Measurements from ENCODE around the gene SLC9A2. TPM values are rescaled to one million over a fixed set of nuclear protein-coding genes. Genes with fewer than 3 reads are reported as not detected.

Gene SLC9A2
- total RNA-seq, 1 donor from 2014 or later, result 0.32 TPM

DNA sequence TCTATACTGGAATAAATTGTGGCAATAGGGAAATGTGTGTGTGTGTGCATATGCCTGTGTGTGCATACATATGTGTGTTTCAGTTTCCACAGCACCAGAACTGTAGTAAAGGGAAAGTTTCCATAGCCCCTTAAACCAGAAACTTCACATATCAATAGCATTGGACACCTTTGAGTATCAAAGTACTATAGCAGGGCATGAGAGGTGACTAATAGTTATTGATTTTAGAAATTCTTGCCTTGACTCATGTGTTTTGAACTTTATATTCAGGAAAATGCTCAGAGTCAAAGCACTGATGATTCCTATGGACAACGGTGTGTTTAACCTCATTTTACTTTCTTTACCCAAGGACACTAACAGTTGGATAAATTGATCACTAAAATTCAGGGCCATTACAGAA lies 50.0 kb downstream of the SLC9A2 start:
- Histone ChIP-seq H3K9ac (ENCODE audit: low read length) (no peak overlapping the region), H3K4me1 (ENCODE audit: insufficient read depth, low read length) (no peaks in the 10 kb centered on the region), H4K20me1 (ENCODE audit: insufficient read depth, low read length) (no peaks in the 10 kb centered on the region), H3K27me3 (ENCODE audit: insufficient read depth, low read length) (no peaks in the 10 kb centered on the region), H3K4me2 (ENCODE audit: low read length) (no peak overlapping the region), H2AFZ (ENCODE audit: low read depth, low read length) (no peak overlapping the region), H3K79me2 (ENCODE audit: insufficient read depth, low read length) (no peaks in the 10 kb centered on the region), H3K4me3 (ENCODE audit: insufficient read depth, low read depth, low read length) (no peak overlapping the region), H3K27ac (ENCODE audit: low read depth, low read length) (no peak overlapping the region), H3K9me3 (ENCODE audit: insufficient read depth, low read depth, low read length) (no peaks in the 10 kb centered on the region), H3K36me3 (ENCODE audit: insufficient read depth, low read length) (no peaks in the 10 kb centered on the region)
- H3K36me3 Mint-ChIP-seq (ENCODE audit: low read depth, unreplicated experiment), result no peaks in the 10 kb centered on the region
- no peaks in the 10 kb centered on the region for H3K9me3 Mint-ChIP-seq (ENCODE audit: unreplicated experiment)
- DNase-seq (ENCODE audit: low read depth) (no peak), FAIRE-seq (no peak)
- H3K4me3 Mint-ChIP-seq (ENCODE audit: unreplicated experiment), result no peak overlapping the region
- H3K27ac Mint-ChIP-seq (ENCODE audit: unreplicated experiment), result no peak overlapping the region
- TF ChIP-seq, protein P1, sequence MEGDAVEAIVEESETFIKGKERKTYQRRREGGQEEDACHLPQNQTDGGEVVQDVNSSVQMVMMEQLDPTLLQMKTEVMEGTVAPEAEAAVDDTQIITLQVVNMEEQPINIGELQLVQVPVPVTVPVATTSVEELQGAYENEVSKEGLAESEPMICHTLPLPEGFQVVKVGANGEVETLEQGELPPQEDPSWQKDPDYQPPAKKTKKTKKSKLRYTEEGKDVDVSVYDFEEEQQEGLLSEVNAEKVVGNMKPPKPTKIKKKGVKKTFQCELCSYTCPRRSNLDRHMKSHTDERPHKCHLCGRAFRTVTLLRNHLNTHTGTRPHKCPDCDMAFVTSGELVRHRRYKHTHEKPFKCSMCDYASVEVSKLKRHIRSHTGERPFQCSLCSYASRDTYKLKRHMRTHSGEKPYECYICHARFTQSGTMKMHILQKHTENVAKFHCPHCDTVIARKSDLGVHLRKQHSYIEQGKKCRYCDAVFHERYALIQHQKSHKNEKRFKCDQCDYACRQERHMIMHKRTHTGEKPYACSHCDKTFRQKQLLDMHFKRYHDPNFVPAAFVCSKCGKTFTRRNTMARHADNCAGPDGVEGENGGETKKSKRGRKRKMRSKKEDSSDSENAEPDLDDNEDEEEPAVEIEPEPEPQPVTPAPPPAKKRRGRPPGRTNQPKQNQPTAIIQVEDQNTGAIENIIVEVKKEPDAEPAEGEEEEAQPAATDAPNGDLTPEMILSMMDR (IDR thresholded peaks at IDR 0.05; ENCODE audit: insufficient read depth, low read depth, low read length), result no peak
- no peak for TF ChIP-seq EZH2 (IDR thresholded peaks at IDR 0.05; ENCODE audit: insufficient read depth, low read length)
- peaks cover 1% of the 10 kb centered on the region for H3K4me1 Mint-ChIP-seq (ENCODE audit: low read depth, unreplicated experiment)
- no peaks in the 10 kb centered on the region for H3K27me3 Mint-ChIP-seq (ENCODE audit: low read depth, unreplicated experiment)

DNA sequence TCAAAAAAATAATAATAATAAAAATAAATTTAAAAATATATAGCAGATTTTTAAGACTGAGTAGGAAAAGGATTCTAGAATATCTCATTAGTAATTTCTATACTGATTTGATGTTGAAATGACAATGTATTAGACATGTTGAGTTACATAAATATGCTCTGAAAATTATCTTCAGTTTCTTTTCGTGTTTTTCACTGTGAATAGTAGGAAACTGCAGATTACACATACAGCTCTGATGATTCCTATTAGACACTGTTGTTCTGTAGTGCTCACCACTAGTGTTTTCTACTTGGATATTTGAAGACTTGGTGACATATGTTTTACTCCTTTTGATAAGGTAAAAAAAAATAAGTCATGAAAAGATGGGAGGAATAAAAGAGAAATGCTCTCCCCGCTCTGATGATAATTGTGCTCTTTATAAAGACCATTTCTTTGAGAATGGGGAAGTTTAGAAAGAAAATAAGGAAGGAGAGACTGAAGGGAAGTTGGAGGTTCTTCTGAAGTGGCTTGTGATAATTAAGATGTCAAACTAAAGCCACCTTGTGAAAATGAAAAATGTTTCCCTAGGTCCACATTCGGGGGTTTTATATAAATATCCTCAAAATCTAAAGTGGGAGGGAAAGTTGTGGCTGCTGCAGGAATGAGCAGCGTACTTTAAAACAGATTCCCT lies 52.9 kb downstream of the SLC9A2 start:
- Mint-ChIP-seq H3K27me3 (ENCODE audit: low read depth, unreplicated experiment) (peaks cover 5% of the 10 kb centered on the region), H3K9me3 (ENCODE audit: unreplicated experiment) (no peaks in the 10 kb centered on the region), H3K4me1 (ENCODE audit: low read depth, unreplicated experiment) (no peaks in the 10 kb centered on the region), H3K27ac (ENCODE audit: unreplicated experiment) (no peak overlapping the region), H3K36me3 (ENCODE audit: low read depth, unreplicated experiment) (no peaks in the 10 kb centered on the region), H3K4me3 (ENCODE audit: unreplicated experiment) (no peak overlapping the region)
- Histone ChIP-seq H3K9ac (ENCODE audit: low read length) (no peak overlapping the region), H3K36me3 (ENCODE audit: insufficient read depth, low read length) (no peaks in the 10 kb centered on the region), H3K27me3 (ENCODE audit: insufficient read depth, low read length) (no peaks in the 10 kb centered on the region), H3K27ac (ENCODE audit: low read depth, low read length) (no peak overlapping the region), H3K4me3 (ENCODE audit: insufficient read depth, low read depth, low read length) (no peak overlapping the region), H2AFZ (ENCODE audit: low read depth, low read length) (no peak overlapping the region), H3K9me3 (ENCODE audit: insufficient read depth, low read depth, low read length) (no peaks in the 10 kb centered on the region), H3K4me1 (ENCODE audit: insufficient read depth, low read length) (no peaks in the 10 kb centered on the region), H4K20me1 (ENCODE audit: insufficient read depth, low read length) (no peaks in the 10 kb centered on the region), H3K4me2 (ENCODE audit: low read length) (no peak overlapping the region), H3K79me2 (ENCODE audit: insufficient read depth, low read length) (no peaks in the 10 kb centered on the region)
- TF ChIP-seq, protein P1 (IDR thresholded peaks at IDR 0.05; ENCODE audit: insufficient read depth, low read depth, low read length), result no peak
- no peak for DNase-seq (ENCODE audit: low read depth)
- FAIRE-seq, result no peak

DNA sequence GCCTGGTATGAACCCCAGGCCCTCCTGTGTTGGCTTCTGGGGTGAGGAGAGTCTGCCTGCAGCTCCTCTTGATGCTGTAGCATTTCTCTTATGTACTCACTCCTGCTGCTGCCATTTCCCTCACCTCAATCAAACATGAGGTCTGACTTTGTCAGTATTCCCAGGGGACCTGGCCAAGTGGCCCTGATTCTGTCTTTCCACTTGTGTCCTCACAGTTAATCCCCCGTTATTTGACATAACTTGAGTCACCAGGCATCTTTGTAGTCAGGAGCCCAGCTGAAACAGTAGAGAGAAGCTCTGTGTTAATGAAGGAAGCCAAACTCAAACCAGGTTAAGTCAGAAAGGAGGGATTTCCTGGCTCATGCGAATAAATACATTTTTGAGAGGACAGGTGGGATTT lies 55.0 kb downstream of the SLC9A2 start:
- H3K27ac Mint-ChIP-seq (ENCODE audit: unreplicated experiment), result no peak overlapping the region
- Histone ChIP-seq H3K27me3 (ENCODE audit: insufficient read depth, low read length) (no peaks in the 10 kb centered on the region), H4K20me1 (ENCODE audit: insufficient read depth, low read length) (no peaks in the 10 kb centered on the region), H3K4me2 (ENCODE audit: low read length) (no peak overlapping the region), H3K79me2 (ENCODE audit: insufficient read depth, low read length) (no peaks in the 10 kb centered on the region), H3K36me3 (ENCODE audit: insufficient read depth, low read length) (no peaks in the 10 kb centered on the region), H3K27ac (ENCODE audit: low read depth, low read length) (no peak overlapping the region), H2AFZ (ENCODE audit: low read depth, low read length) (no peak overlapping the region), H3K4me3 (ENCODE audit: insufficient read depth, low read depth, low read length) (no peak overlapping the region), H3K9me3 (ENCODE audit: insufficient read depth, low read depth, low read length) (no peaks in the 10 kb centered on the region), H3K9ac (ENCODE audit: low read length) (no peak overlapping the region), H3K4me1 (ENCODE audit: insufficient read depth, low read length) (no peaks in the 10 kb centered on the region)
- no peak for DNase-seq (ENCODE audit: low read depth)
- H3K27me3 Mint-ChIP-seq (ENCODE audit: low read depth, unreplicated experiment), result peaks cover 5% of the 10 kb centered on the region
- H3K36me3 Mint-ChIP-seq (ENCODE audit: low read depth, unreplicated experiment), result no peaks in the 10 kb centered on the region
- no peak overlapping the region for H3K4me3 Mint-ChIP-seq (ENCODE audit: unreplicated experiment)
- no peak for FAIRE-seq
- H3K9me3 Mint-ChIP-seq (ENCODE audit: unreplicated experiment), result no peaks in the 10 kb centered on the region
- TF ChIP-seq EZH2 (IDR thresholded peaks at IDR 0.05; ENCODE audit: insufficient read depth, low read length), result no peak
- TF ChIP-seq, protein P1 (IDR thresholded peaks at IDR 0.05; ENCODE audit: insufficient read depth, low read depth, low read length), result no peak
- no peaks in the 10 kb centered on the region for H3K4me1 Mint-ChIP-seq (ENCODE audit: low read depth, unreplicated experiment)
